ENCODE measurements around the gene C4A.

DNA sequence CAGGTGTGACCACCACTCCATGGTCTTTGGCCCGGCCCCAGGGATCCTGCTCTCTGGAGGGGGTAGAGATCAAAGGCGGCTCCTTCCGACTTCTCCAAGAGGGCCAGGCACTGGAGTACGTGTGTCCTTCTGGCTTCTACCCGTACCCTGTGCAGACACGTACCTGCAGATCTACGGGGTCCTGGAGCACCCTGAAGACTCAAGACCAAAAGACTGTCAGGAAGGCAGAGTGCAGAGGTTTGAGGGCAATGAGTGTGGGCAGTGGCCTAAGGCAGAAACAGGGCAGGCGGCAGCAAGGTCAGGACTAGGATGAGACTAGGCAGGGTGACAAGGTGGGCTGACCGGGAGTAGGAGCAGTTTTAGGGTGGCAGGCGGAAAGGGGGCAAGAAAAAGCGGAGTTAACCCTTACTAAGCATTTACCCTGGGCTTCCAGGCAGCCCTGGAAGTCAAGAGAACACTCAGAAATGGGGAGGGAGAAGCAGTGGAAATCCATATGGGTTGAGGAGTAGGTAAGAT is 35.4 kb upstream of the C4A start:
- TF ChIP-seq, protein P1, sequence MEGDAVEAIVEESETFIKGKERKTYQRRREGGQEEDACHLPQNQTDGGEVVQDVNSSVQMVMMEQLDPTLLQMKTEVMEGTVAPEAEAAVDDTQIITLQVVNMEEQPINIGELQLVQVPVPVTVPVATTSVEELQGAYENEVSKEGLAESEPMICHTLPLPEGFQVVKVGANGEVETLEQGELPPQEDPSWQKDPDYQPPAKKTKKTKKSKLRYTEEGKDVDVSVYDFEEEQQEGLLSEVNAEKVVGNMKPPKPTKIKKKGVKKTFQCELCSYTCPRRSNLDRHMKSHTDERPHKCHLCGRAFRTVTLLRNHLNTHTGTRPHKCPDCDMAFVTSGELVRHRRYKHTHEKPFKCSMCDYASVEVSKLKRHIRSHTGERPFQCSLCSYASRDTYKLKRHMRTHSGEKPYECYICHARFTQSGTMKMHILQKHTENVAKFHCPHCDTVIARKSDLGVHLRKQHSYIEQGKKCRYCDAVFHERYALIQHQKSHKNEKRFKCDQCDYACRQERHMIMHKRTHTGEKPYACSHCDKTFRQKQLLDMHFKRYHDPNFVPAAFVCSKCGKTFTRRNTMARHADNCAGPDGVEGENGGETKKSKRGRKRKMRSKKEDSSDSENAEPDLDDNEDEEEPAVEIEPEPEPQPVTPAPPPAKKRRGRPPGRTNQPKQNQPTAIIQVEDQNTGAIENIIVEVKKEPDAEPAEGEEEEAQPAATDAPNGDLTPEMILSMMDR (IDR thresholded peaks at IDR 0.05): no peak
- TF ChIP-seq POLR2AphosphoS5 (IDR thresholded peaks at IDR 0.05; ENCODE audit: low read depth, low read length): no peak
